Measurements from ENCODE around the gene PBX2.

DNA sequence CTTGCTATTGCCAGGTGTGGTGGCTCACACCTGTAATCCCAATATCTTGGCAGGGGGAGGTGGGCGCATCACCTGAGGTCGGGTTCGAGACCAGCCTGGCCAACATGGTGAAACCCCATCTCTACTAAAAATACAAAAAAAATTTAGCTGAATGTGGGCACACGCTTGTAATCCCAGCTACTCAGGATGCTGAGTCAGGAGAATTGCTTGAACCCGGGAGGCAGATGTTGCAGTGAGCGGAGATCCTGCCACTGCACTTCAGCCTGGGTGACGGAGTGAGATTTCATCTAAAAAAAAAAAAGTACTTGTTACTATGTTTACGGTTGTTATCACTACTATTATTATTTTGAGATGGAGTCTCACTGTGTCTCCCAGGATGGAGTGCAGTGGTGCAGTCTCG, 33.1 kb downstream of the PBX2 start:
- no peak for TF ChIP-seq POLR2A (IDR thresholded peaks at IDR 0.05; ENCODE audit: low read length)
- no peak for TF ChIP-seq GATA1 (IDR thresholded peaks at IDR 0.05; ENCODE audit: low read depth, low read length)

All from erythroblast (primary cell).